HG02981 (cell line): ENCODE results near the gene RPL15.
A peak's percentile ranks its signal among the peaks of the same experiment; 100 is the strongest.
"Not testable (repeated sequence)": the region's sequence is repeated elsewhere in the genome, so short reads cannot be mapped to it uniquely, and the experiment has no call there.

Source experiments
- ATAC-seq: cut with Tn5 transposase; IDR thresholded peaks from one replicate; pipeline ENCODE4 v1.9.1; 2021; ENCODE audit warnings: mild to moderate bottlenecking, moderate library complexity; ENCODE audit not compliant: unreplicated experiment

RPL15 gene

DNA sequence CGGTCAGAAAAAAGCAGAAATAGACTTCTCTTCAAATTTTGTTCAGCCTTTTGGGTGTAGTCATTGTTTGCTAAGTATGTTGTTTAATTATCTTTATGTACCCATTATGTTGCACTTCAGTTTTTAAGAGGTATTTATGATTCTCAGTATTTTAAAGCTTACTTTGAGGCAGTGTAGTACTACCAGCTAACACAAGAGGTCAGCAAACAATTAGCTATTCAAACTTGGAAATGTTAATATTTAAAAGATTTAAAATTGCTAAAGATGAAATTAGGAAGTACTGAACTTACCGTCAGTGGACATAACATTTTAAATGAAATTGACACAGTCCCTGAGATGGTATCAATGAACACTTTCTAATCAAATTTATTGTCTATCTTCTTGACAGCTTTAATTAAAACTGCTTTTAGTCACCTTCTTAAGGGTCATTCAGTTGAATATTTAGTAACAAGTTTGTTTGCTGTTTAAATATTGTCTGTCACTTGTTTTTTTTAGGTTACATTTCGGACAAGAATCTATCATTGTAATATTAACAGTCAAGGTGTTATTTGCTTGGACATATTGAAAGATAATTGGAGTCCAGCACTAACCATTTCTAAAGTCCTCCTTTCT is 28.2 kb upstream of the RPL15 start:
- ATAC-seq, result peak; percentile 40

DNA sequence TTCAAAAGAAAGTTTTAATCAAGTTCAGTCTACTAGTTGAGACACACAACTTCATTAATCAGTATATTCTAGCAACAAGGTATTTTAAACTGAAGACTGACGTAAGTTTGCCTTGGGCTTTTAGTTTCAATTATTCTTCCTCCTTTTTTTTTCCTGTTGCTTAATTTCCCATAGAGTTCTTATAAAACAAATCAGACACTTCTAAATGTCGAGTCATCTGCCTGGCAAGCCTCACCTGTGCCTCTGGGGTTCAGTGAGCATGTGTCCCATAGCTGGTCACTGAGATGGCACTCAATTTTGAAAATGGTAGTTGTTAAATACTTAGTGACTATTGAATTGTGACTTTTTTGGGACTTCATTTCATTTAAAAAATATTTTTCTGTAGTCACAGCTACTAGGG is 27.5 kb upstream of the RPL15 start:
- ATAC-seq, result no peak

DNA sequence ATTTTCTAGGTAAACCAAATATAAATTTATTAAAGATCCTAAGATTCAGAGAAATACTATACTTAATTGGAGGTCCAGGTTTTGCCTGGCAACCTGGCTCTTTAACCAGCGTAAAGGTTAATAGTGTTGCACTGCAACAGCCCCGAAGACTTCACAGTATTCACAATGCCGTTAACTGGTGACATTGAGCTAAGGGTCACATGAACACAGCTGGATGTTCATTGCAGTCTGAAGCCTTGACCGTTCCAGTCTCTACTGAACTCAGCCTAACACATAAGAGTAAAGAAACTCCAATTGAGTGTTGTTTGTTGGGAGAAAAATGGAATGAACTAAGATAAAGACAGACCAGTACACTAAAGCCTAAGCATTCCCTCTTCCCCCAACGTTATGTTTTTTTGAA is 27.0 kb upstream of the RPL15 start:
- no peak for ATAC-seq

DNA sequence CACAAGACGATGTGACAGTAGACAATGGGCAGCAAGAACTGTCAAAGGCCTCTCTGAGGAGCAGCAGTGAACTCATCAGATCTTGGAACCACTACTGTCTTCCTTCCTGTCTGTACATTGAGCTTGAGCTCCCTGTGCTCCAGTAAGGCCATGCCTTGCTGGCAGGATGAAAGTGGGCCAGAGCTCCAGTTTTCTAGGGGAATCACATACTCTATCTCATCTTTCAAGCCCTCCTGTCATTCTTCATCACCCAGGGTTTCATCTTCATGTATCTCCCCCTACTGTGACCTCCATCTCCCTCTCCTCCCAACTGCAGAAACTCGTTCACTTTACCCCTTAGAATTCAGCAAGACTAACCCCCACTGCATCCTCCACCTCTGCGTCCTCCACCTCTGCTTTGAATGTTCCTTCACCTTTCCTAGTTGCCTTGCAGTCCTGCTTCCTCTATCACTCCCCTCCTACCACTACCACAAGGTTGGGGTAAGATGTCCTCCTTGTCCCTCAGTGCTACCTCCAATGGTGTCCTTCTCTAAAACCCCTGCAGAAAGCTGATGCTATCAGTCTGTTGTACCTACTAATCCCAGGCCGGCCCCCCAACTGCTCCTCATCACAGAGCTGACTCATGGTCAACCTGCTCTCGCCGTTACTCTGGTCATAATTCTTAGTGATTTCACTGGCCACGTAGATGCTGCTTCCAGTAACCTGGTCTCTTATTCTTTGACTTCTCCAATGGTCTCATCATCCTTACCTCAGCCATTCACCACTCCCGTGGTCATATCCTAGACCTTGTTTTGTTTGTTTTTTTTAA is 22.5 kb upstream of the RPL15 start:
- no peak for ATAC-seq

DNA sequence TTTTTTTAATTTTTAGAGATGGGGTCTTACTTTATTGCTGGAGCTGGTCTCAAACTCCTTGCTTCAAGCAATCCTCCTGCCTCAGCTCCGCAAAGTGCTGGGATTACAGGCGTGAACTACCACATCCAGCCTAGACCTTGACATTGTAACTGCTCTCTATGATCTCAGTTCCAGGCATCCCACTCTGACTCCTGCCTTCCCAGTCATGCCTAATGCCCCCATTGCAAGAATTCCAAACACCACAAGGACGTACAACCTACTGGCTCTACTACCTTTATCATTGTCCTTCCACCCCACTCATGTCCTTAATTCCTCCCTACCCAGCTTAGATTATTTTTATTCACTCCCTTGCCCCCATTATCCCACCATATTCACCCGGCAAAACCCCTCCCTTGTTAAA is 21.8 kb upstream of the RPL15 start:
- no peak for ATAC-seq

DNA sequence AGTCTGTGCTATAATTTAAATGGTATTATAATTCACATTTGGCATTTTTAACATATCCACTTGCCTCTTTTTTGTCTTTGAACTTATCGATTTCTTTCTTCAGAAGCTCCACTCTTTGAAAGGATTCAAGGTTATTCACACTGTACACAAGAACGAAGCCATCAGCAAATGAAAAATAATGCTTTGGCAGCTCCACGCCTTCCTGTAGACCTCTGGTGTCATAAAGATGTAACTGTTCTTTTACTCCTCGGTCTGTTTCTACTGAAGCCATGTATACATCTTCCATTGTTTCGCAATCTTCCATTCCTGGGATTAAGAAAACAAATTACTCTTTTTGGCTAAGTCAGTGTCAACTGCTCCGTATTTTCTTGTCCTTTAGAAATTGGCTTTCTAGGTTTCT is 16.2 kb upstream of the RPL15 start:
- ATAC-seq, result no peak

DNA sequence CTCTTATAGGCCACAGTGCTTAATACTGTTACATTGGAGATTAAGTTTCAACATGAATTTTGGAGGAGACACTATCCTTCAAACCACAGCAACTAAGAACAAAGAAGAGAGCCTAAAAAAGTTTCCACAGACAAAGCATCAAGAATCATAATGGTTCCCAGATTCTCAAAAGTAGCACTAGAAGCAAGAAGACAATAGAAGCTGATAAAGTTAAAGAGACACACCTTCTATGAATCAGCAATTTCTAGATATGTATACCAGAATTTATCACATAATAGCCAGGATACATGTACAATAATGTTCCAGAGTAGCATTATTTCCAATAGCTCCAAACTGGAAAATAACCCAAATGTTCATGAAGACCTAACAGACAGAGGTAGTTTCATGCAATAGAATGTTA is 12.4 kb upstream of the RPL15 start:
- no peak for ATAC-seq

DNA sequence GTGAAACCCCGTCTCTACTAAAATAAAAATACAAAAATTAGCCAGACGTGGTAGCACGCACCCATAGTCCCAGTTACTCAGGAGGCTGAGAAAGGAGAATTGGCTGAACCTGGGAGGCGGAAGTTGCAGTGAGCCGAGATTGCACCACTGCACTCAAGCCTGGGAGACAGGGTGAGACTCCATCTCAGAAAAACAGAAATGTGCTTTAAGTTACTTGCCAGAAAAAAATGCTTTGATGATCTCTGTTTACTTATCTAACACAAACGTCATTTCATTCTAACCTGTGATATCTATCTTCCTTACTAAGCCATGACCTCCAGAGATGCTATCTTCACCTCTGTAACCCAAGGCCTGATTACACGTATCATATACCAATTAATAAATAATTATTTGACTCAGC is 7.6 kb upstream of the RPL15 start:
- ATAC-seq, result no peak

DNA sequence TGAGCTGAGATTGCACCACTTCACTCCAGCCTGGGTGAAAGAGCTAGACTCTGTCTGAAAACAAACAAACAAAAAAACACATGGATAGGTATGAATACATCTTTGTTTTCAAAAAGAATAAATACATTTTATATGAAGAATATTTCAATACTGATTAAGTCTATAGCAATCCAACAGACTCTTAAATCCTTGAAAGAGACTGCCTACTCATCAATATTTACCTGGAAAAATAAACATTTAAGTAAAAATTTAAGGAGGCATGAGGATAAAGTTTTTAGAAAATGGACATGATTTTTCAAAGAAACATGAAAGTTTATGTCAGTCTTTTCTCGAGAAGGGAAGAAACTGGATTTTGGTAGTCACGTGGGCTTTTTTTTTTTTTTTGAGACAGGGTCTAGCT is 5.5 kb upstream of the RPL15 start:
- no peak for ATAC-seq

DNA sequence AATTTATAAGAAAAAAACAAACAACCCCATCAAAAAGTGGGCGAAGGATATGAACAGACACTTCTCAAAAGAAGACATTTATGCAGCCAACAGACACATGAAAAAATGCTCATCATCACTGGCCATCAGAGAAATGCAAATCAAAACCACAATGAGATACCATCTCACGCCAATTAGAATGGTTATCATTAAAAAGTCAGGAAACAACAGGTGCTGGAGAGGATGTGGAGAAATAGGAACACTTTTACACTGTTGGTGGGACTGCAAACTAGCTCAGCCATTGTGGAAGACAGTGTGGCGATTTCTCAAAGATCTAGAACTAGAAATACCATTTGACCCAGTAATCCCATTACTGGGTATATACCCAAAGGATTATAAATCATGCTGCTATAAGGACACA is 4.6 kb upstream of the RPL15 start:
- ATAC-seq, result not testable (repeated sequence)

DNA sequence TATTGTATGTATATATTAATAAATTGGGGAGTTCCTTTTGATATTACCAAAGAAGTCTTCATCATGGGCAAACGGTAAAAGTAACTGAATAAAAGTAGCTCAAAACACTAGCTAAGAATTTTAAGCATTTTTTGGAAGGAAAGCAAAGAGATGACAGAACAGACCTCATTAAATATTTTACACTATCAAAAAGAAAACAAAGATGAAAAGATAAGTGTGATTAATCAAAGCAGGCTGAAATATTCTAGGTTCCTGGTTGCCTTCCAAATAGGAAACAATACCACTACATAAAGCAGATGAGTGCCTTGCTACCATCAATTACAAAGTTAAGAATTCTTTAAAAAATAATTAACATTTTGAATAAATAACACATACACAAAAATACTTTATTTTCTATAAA is 3.8 kb upstream of the RPL15 start:
- ATAC-seq, result no peak

DNA sequence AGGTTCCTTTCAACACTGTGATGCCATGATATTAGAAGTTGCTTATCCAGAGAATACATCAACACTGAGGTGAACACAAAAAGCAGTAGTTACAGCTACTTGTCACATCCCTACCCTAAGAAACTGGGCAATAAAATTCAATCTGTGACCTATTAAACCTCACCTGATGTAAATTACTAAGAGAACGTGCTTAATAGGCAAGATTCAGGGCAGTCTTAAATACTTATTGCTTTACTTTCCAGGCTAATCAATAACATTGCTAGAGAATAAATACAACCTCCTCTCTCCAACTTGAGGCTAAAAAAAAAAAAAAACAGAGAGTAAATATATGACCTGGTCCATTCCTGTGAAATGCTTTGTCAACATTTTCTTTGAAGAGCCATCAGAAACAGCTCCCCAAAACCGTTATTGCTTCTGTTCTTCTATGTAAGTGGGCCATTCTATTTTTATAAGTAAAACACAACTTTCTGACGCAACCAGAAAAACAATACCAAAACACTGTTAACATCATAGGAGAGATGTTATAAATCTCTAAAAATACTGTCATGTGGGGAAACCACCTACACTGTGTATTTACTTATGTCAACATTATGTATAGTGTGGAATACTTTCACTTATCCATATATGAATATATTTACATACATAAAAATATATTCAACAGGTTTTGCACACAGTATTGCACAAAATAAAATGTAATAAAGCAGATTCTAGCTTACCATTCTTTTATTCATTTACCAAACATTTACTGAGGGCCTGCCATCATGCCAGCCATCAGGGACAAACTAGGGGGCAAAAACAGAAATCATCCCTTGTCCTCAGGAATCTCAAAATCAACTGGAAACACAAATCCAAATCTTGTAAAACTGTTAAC is 2.8 kb upstream of the RPL15 start:
- no peak for ATAC-seq

DNA sequence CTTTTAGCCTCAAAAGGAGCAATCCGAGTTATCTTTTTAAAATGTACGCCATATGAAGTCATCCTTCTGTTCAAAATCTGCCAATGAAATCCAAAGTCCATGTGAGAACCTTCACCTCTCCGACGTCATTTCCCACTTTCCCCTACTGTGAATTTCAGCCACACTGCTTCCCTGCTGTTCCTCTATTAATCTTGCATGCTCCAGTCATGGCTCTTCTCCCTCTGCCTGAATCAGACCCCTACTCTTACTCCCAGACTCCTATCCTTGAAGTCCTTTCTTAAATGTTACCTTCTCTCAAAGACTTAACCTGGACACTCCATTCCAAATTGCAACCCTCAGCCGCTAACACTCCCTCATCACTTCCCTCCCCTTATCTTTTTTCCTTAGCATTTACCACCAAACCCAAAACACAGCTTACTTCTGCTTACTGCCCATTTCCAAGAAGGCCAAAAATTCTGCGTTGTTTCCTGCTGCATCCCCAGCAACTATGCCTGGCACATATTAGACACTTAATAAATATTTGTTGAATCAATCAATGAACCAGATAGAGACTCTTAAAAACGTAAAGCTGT is 1.3 kb upstream of the RPL15 start:
- ATAC-seq, result no peak

DNA sequence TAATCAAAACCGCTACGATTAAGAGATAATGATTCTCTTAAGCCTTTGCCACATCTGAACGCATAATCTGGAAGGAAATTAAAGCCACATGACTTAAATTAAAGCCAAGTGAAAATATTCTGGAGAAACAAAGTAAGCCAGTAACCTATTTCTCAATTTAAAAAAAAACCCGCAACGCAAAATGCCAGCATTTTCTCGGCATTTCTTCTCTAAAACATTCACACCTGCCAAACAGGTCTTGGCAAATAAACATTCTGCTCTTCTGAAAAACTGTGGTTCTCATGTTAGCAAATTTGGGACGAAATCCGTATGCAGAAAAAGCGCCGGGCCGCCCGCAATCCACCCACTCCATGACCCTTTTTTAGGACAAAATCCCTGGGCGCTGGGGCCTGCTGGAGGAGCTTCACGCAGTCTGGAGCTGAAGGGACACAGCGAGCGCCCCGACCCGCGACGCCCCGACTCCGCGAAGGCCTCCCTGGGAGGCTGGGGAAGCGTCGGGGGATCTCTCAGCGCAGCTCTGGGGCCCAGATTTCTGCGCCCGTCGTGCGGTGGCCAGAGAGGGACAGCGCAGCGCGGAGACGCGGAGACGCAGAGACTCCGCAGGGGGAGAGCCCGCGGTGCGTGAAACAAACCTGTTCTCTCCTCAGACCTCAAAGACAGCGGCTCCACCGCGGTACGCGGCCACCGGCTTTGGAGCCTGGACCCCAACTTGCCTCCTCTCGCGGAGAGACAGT is 613 bp upstream of the RPL15 start:
- ATAC-seq, result peak; percentile 38

DNA sequence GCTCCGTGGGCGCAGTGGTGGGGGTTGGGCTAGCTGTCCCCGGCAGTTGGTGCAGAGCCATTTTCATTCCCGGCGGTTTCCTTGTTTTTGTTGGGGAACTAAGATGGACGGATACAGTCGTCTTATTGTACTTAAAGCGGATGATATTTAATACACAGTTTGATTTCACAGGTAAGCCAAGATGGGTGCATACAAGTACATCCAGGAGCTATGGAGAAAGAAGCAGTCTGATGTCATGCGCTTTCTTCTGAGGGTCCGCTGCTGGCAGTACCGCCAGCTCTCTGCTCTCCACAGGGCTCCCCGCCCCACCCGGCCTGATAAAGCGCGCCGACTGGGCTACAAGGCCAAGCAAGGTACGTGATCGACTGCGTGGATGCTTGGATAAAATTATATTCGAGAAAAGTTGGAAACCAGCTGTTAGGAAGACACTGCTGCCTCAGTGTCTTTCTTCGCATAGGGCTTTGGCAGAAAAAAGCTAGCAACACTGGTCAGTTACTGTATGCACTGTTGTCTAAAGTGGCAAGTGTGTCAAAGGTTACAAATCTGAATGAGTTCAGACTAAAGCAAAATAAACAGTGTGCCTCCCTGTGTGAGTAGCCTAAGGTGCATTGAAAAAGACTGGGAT is 859 bp downstream of the RPL15 start:
- ATAC-seq, result not testable (repeated sequence)

DNA sequence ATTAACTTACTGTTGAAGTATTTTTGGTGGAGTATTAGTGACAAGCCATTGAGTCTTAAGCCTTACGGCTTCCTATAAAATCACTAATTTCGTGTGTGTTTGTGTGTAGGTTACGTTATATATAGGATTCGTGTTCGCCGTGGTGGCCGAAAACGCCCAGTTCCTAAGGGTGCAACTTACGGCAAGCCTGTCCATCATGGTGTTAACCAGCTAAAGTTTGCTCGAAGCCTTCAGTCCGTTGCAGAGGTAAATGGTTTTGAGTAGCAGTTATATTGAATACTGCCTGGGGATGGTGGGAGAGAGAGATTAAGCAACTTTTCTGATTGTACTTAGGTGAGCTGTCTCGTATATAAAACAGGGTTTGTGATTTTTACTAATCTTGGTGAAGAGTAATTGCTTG is 1.4 kb downstream of the RPL15 start:
- ATAC-seq, result not testable (repeated sequence)

DNA sequence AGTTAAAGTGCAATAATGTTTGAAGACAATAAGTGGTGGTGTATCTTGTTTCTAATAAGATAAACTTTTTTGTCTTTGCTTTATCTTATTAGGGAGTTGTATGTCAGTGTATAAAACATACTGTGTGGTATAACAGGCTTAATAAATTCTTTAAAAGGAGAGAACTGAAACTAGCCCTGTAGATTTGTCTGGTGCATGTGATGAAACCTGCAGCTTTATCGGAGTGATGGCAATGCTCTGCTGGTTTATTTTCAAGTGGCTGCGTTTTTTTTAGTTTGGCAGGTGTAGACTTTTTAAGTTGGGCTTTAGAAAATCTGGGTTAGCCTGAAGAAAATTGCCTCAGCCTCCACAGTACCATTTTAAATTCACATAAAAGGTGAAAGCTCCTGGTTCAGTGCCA is 2.7 kb downstream of the RPL15 start:
- ATAC-seq, result no peak

DNA sequence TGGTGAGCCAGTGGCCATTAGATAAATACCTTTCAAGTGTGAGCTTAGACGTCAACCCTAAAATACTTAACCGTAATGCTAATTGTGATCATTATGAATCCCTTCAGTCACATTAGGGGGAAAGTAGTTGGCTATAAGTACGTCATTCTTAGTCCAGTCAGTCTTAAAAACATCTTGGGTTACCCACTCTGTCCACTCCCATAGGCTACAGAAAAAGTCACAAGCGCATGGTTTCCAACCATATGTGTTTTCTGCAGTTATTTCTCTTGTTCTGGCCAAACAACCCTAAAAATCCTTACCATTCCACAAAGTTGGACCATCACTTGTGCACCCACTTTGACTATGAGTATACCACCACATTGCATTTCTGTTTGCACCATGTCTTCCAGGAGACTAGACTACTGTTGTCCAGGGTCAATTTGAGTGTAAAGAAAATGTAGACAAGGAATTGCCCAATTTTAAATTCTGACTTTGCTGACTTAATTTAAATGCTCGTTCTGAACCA is 3.3 kb downstream of the RPL15 start:
- ATAC-seq, result no peak

DNA sequence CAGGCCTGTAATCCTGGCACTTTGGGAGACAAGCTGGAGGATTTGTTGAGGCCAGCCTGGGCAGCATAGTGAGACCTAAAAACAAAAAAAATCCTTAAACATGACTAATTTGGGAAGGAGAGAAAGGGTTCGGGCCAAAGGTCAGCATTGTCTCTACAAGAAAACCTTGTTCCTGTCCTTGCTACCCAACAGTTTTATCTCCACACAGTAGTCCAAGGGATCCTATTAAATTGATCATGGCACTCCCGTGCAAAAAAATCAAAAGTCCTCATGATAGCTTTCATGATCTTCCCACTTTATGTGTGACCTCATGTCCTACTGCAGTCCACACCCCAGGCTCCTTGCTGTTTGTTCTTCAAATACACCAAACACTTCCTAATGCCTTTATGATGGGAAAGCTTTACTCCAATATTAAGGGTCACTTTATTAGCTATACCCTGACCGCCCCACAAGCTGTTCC is 4.2 kb downstream of the RPL15 start:
- no peak for ATAC-seq

DNA sequence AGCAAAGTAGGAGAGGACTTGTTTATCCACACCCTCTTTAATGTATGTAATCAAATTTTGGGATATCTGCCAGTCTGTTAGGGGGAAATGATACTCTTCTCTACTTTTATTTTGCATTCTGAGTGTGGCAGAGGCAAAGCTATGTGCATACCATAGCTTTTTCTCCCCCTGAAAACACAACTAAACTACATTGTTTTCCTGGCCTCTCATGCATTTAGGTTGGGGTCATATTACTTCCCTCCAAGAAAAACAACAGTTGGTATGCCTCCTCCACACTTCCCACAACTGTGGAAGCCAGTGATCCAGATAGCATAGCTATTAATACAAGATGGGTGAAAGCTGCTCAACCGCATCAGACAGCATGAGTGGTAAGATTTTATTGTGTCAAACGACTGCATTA is 6.9 kb downstream of the RPL15 start:
- ATAC-seq, result no peak
